Fibroblast of mammary gland (primary cell): ENCODE results near the gene TMEM9.
A peak's percentile ranks its signal among the peaks of the same experiment; 100 is the strongest.

ENCODE experiments used
- DNase-seq: peaks from one replicate; pipeline ENCODE4 v3.0.0-alpha.2; 2010; ENCODE audit warnings: low read depth
- H3K4me3 ChIP-seq: 2 replicates; pipeline ENCODE4 v1.5.1; 2011; ENCODE audit warnings: low read depth, mild to moderate bottlenecking, low read length, moderate library complexity; ENCODE audit not compliant: control insufficient read depth
- TF ChIP-seq, protein P1 (sequence below): conservative IDR thresholded peaks from 2 replicates; pipeline ENCODE4 v1.5.1; 2011; ENCODE audit warnings: low read depth, low read length, inconsistent platforms; ENCODE audit not compliant: control insufficient read depth, insufficient read depth

The TMEM9 gene

DNA sequence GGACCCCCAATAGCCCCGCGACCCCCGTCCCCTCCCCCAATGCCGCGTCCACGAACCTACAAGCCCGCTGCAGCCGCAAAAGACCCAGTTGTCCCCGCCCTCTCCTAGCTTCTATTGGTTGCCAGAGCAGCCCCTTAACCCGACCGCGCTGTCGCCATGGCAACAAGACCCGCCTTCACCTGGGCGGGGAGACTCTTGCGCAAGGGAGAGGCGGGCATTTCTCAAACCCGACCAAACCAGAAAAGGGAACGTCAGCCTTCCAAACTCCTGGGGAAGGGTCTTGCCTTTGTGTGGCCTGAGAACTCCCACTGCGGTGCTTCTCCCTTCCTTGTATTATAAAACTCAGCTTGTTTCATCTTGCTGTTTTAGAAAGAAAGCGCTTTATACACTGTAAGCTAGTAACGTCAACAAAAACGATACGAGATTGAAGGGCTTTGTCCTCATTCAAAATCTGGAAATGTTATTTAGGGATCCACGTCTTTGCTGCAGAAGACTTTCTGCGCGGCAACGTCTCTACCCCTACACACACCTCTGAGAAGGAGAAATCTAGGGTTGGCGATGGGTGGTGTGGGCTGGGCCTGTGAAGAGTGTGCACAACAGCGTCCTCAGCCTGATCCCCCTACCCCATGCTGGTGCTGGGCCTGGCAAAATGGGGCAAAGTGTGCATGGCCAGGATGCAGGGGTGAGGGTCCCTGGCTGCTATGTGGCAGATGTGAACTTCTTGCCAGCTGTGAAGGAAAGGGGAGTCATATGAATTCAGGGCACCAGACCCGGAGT is at the start of gene TMEM9:
TMEM9 (minus strand) TSS at position 86 of the 777 bp plus-strand sequence. CDS start 551 bp downstream, outside the sequence.
- TF ChIP-seq, protein P1, sequence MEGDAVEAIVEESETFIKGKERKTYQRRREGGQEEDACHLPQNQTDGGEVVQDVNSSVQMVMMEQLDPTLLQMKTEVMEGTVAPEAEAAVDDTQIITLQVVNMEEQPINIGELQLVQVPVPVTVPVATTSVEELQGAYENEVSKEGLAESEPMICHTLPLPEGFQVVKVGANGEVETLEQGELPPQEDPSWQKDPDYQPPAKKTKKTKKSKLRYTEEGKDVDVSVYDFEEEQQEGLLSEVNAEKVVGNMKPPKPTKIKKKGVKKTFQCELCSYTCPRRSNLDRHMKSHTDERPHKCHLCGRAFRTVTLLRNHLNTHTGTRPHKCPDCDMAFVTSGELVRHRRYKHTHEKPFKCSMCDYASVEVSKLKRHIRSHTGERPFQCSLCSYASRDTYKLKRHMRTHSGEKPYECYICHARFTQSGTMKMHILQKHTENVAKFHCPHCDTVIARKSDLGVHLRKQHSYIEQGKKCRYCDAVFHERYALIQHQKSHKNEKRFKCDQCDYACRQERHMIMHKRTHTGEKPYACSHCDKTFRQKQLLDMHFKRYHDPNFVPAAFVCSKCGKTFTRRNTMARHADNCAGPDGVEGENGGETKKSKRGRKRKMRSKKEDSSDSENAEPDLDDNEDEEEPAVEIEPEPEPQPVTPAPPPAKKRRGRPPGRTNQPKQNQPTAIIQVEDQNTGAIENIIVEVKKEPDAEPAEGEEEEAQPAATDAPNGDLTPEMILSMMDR, result no peak
- peak within 1 kb of the TSS; percentile 79 for H3K4me3 ChIP-seq
- peak; percentile 91 for DNase-seq

DNA sequence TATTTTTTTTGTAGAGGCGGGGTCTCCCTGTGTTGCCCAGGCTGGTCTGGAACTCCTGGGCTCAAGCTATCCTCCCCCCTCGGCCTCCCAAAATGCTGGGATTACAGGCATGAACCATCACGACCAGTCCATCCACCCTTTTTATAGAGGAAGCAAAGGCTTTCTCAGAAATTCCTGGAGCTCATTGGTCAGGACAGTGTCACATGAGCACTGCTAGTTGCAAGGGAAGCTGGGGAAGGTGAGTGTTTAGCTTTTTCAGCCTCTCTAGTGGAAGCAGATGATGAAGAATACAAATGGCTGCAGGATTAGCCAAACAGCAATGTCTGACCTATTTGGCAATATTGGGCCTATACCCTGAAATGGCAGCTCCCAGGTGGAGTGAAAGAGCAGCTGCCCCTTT is 44.3 kb upstream of the TMEM9 start:
- H3K4me3 ChIP-seq, result no peak overlapping the region
- DNase-seq, result no peak
- TF ChIP-seq, protein P1, result no peak

DNA sequence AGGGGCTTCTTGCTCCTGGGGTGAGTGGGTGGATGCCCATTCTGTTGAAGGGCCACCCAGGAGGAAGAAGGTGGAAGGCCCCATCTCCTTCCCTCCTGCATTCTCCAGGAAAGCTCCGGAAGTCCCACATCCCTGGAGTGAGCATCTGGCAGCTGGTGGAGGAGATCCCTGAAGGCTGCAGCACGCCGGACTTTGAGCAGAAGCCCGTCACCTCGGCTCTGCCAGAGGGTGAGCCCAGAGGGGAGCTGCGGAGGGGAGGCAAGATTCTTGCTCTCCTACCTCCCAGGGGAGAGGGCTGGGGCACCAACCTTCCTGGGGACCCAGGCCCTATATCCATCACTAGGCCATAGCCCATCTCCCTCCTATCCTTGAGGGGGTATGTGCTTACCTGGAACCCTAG is 39.8 kb upstream of the TMEM9 start:
- TF ChIP-seq, protein P1, result no peak
- H3K4me3 ChIP-seq, result no peak overlapping the region
- DNase-seq, result no peak

DNA sequence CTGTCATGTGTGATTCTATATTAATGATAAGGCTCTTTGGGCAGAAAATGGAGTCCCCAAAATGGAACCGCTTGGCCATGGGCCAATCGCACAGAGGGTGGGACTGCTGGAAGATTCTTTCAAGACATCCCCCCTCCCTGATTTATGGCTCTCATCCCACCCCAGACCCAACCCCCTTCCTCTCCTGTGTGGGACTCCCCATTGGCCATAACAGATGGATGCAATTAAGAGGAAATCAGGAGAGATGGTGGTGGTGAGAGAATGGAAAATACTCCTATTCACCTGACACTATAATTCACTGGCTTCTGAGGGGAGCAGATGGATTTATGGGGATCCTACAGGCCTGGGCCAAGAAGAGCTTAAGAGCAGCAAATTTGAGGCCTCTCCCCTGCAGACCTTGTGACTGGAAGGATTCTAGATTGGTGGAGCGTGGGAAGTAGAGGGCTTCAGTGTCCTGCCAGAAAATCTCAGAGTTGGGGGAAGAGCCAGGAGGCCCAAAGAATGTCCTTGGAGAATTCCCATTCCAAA is 38.1 kb upstream of the TMEM9 start:
- TF ChIP-seq, protein P1, result no peak
- DNase-seq, result peak; percentile 92
- no peak overlapping the region for H3K4me3 ChIP-seq

DNA sequence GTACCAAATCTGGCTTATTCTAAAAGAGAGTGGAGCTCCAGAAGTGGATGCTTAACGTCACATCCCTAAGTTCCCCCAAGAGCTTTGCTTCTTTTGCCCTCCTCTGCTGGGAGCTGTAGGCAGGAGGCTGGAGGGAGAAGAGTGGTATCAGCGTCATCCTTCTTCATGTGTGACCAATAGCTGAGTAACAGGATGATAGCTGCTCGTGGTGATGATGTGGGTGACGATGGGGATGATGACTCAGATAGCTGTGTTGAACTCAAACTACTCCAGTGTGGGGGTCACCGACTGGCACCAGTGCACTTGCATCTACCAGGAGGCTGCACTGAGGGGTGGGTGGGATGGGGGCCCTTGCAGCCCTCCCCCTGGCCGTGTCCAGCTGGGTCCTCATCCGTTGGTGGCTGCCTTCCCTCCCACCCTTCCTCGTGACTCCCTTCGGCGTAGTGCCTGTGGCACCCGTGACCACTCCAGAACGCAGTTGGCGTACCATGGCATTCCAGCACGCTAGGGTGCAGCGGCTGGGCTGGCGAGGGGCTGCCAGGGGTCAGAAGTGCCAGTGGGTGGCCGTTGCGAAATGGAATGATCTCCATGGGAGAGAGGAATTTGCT is 37.5 kb upstream of the TMEM9 start:
- peak; percentile 99 for DNase-seq

DNA sequence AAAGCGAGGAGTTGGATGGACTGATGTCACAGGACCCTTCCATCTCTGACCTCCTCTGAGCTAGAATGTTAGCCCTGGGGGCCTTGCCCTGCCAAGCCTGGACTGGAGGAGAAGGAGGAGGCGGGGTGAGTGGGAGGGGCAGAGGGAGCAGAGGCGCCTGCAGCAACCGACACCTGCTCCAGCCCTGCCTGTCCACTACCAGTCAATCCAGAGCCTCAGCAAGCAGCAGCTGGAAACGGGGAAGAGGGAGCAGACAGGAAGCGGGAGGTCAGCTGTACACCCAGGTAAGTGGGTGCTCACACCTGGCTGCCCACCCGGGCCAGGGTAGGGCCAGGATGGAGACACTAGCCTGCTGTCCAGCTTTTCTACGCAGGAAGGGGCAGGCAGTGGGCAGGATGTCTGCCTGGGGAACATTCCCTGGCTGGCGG is 36.4 kb upstream of the TMEM9 start, which contains the start of gene IGFN1:
IGFN1 (plus strand) TSS at position 201 of the 428 bp plus-strand sequence. CDS start 2,470 bp downstream, outside the sequence.
- H3K4me3 ChIP-seq, result no peak within 1 kb of the TSS
- TF ChIP-seq, protein P1, result no peak
- no peak for DNase-seq

More for the DNA sequence above, 37.5 kb upstream of the TMEM9 start:
- TF ChIP-seq, protein P1, result no peak
- H3K4me3 ChIP-seq, result no peak overlapping the region
